Psoas muscle (tissue), 8 donors: ENCODE results near the gene SPPL2C. TPM values are rescaled to one million over a fixed set of nuclear protein-coding genes. Genes with fewer than 3 reads are reported as not detected.
A peak's percentile ranks its signal among the peaks of the same experiment; 100 is the strongest.

Experiments
- ATAC-seq, 4 donors: fragments of 200-7000 bp; cut with Tn5 transposase; one replicate each; pipeline ENCODE4 v1.9.1; 2020; ENCODE audit warnings: moderate library complexity in 3 of 4, mild to moderate bottlenecking in 2 of 4
- DNase-seq, 2 donors: peaks; one replicate each; pipeline ENCODE4 v3.0.0-alpha.2; 2020
- H3K27ac ChIP-seq: fragments of 200-600 bp; one replicate; pipeline ENCODE4 v1.8.0; 2022
- H3K27me3 ChIP-seq, 3 donors: fragments of 200-600 bp in 1 of 3; one replicate each; pipeline versions ENCODE4 v1.6.1 to v1.8.0; 2013 to 2022; ENCODE audit warnings: low read length in 2 of 3, mild to moderate bottlenecking in 2 of 3, moderate library complexity in 1 of 3; ENCODE audit not compliant: insufficient read depth in 3 of 3
- H3K36me3 ChIP-seq, 2 donors: fragments of 200-600 bp in 1 of 2; one replicate each; pipeline versions ENCODE4 v1.6.1 to v1.8.0; 2013 to 2022; ENCODE audit warnings: low read depth in 1 of 2, mild to moderate bottlenecking in 1 of 2, moderate library complexity in 1 of 2; ENCODE audit not compliant: insufficient read depth in 1 of 2
- H3K4me1 ChIP-seq: fragments of 200-600 bp; one replicate; pipeline ENCODE4 v1.8.0; 2022
- H3K4me3 ChIP-seq: fragments of 200-600 bp; one replicate; pipeline ENCODE4 v1.8.0; 2022; ENCODE audit warnings: mild to moderate bottlenecking
- H3K9me3 ChIP-seq: fragments of 200-600 bp; one replicate; pipeline ENCODE4 v1.8.0; 2022
- CTCF ChIP-seq: fragments of 200-600 bp; IDR thresholded peaks from one replicate; pipeline ENCODE4 v1.8.0; 2022; ENCODE audit warnings: antibody characterized with exemption
- WGBS, 3 donors: extraction: QIAGEN DNeasy Blood & Tissue Kit; methylation state at CpG; one replicate each; pipeline versions ENCODE4 v1.1.6 to v1.1.7; 2013; 5-methylcytosine and 5-hydroxymethylcytosine counted together
- intact Hi-C, 2 donors: fragments of 100-400 bp; cut with DNase I; formaldehyde crosslinking; loops; one replicate each; pipeline versions ENCODE4 v1.11.0 to v1.14.2; 2022
- polyA plus RNA-seq, 3 donors: library from polyadenylated mRNA; stranded (reverse); fragments of 200-250 nt; gene quantifications; one replicate each; pipeline ENCODE4 v1.2.3, GENCODE V29; 2013
- total RNA-seq, 4 donors: library from RNA; stranded (reverse); fragmentation: NEBNext Ultra II Directional in 2 of 4; extraction: Animal tissue kit (Norgen Biotek cat#: 25700) in 2 of 4; gene quantifications; one replicate each; pipeline versions ENCODE4 v1.2.1 to v1.2.4, GENCODE V29; 2021 to 2023
- donor health status: healthy with polysubstance abuse.
- donor health status: DM: no; HTN: no; CAD: no; lungs with moderate emphysema.
- donor health status: Bipolar disorder and iron deficiency.
- donor health status: healthy.
- donor health status: DM: yes; HTN: yes; CAD: no.
- donor health status: DM: no; HTN: no; CAD: no.
- donor health status: DM: no; HTN: no; CAD: no.
- donor health status: DM: yes; HTN: yes; CAD: no.

Gene SPPL2C
- total and polyA plus RNA-seq, 7 donors, result not detected

DNA sequence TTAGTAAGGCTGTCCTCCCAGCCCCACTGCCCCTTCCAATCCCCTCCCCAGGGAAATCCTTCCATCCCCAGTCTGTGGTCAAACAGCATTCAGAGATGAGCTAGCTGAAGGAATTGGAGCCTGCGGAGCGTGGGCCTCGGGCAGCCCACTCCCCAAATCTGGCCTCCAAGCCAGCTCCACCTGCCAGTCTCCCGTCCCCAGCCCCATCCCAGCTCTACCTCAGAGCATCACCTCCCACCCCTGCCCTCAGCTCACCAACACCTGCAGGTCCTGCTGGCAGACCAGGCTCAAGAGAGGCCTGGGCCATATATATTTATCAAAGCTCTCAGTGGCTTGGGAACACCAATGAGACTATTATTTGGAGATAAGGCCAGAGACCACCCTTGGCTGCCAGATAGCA is 5.2 kb upstream of the SPPL2C start:
- ATAC-seq, result no peak
- 84 to 93% (median 89%) methylated on average over 4 of the region's 4 CpGs for WGBS, 3 donors
- no peaks in the 10 kb centered on the region for H3K9me3 ChIP-seq
- H3K27me3 ChIP-seq, result no peaks in the 10 kb centered on the region
- no peak overlapping the region for H3K4me3 ChIP-seq
- H3K4me1 ChIP-seq, result no peaks in the 10 kb centered on the region
- no peak for DNase-seq
- H3K27ac ChIP-seq, result no peak overlapping the region
- H3K36me3 ChIP-seq, result no peaks in the 10 kb centered on the region
- TF ChIP-seq CTCF, result no peak
- intact Hi-C loops, result loop anchor here in 1 of 2 donors (10.0 kb wide), 1 partner anchor 445 kb away; no protein-coding TSS in a partner anchor

DNA sequence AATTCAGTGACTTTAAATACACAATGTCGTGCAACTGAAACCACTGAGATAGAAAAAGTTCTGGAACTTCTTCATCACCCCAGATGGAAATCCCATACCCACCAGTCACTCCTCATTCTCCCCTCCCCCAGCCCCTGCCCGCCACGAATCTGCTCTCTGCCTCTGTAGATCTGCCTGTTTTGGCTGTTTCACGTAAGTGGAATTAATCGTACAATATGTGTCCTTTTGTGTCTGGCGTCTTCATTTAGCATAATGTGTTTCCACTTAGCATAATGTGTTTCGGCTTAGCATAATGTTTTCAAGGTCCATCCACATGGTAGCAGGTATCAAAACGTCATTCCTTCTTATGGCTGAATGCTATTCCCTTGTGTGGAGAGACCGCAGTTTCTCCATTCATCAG is 3.5 kb upstream of the SPPL2C start:
- intact Hi-C loops, result loop anchor here in 1 of 2 donors (10.0 kb wide), 1 partner anchor 416 kb away; no protein-coding TSS in a partner anchor
- WGBS, 3 donors, result 85 to 90% (median 85%) methylated on average over 9 of the region's 9 CpGs
- Histone ChIP-seq H3K4me3 (no peak overlapping the region), H3K36me3 (no peaks in the 10 kb centered on the region), H3K4me1 (no peaks in the 10 kb centered on the region), H3K27me3 (no peaks in the 10 kb centered on the region), H3K9me3 (no peaks in the 10 kb centered on the region), H3K27ac (no peak overlapping the region)
- no peak for ATAC-seq
- TF ChIP-seq CTCF, result no peak
- DNase-seq, result peak in 1 of 2 donors; percentile 0

- no peaks in the 10 kb centered on the region for H3K4me1 ChIP-seq
- H3K27me3 ChIP-seq, result no peaks in the 10 kb centered on the region
- no peak overlapping the region for H3K4me3 ChIP-seq
- no peak for DNase-seq
- WGBS, 3 donors, result 37 to 52% (median 42%) methylated on average over 7 of the region's 7 CpGs
- H3K36me3 ChIP-seq, result no peaks in the 10 kb centered on the region
- H3K27ac ChIP-seq, result no peak overlapping the region
- intact Hi-C loops, result loop anchor here in 1 of 2 donors (10.0 kb wide), 1 partner anchor 417 kb away; no protein-coding TSS in a partner anchor
- no peak for TF ChIP-seq CTCF
- ATAC-seq, result peak in 1 of 4 donors; percentile 40
- no peaks in the 10 kb centered on the region for H3K9me3 ChIP-seq
Measured at GRCh38 chr17:45841883-45842525, 2.7 kb upstream of the SPPL2C start.

GRCh38 chr17:45843722-45844121 is 959 bp upstream of the SPPL2C start:
- 91 to 96% (median 96%) methylated on average over 4 of the region's 4 CpGs for WGBS, 3 donors
- DNase-seq, result no peak

More at GRCh38 chr17:45843722-45844121, 959 bp upstream of the SPPL2C start:
- Histone ChIP-seq H3K4me3 (no peak overlapping the region), H3K27me3 (no peaks in the 10 kb centered on the region), H3K36me3 (no peaks in the 10 kb centered on the region), H3K9me3 (no peaks in the 10 kb centered on the region), H3K4me1 (peaks cover 4% of the 10 kb centered on the region), H3K27ac (no peak overlapping the region)
- no peak for TF ChIP-seq CTCF
- intact Hi-C loops, result loop anchor here in 1 of 2 donors (10.0 kb wide), 1 partner anchor 419 kb away; no protein-coding TSS in a partner anchor
- no peak for ATAC-seq
